Erythroblast (primary cell): ENCODE data around the gene CAPN7.

Experiments used
- GATA1 ChIP-seq: IDR thresholded peaks from 2 replicates; pipeline ENCODE4 v1.6.1; 2011; ENCODE audit warnings: low read depth, mild to moderate bottlenecking, control low read depth, low read length, moderate library complexity
- POLR2A ChIP-seq: IDR thresholded peaks from 2 replicates; pipeline ENCODE4 v1.6.1; 2011; ENCODE audit warnings: mild to moderate bottlenecking, low read length

GRCh38 chr3:15301761-15302160 is 95.7 kb downstream of the CAPN7 start:
- no peak for TF ChIP-seq POLR2A
- no peak for TF ChIP-seq GATA1
